Aortic smooth muscle cell (primary cell): ENCODE data around the gene MANSC4. TPM values are rescaled to one million over a fixed set of nuclear protein-coding genes. Genes with fewer than 3 reads are reported as not detected.

Source experiments
- total RNA-seq: library from RNA; depleted of rRNA; stranded (reverse); fragments of >200 nt; gene quantifications from 2 replicates; pipeline ENCODE4 v1.2.3, GENCODE V29; 2014

Gene MANSC4
- not detected in 2 replicates for total RNA-seq

DNA sequence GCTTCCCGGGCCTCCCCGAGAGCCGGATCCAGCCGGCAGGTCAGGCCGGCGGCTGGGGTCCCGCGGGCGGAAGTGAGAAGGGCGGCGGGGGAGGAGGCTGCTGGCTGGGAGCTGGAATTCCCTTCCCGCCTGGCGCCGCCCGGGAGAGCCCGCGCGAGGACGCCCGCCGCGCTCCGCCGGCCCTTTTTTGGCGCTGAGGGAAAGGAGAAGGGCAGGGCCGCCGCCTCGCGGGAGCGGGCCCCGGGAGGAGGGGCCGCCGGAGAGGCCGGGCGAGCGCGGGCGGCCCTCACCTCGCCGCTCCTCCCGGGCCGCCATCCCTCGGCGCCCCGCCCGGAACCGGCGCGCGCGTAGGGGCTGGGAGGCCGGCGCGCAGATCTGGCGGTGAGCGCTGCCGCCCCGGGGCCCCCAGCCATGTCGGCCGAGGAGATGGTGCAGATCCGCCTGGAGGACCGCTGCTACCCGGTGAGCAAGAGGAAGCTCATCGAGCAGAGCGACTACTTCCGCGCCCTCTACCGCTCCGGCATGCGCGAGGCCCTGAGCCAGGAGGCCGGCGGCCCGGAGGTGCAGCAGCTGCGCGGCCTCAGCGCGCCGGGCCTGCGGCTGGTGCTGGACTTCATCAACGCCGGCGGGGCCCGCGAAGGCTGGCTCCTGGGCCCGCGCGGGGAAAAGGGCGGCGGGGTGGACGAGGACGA, at the start of gene MANSC4, which contains the start of gene KLHL42:
MANSC4 (minus strand) TSS at position 317 of the 692 bp plus-strand sequence. CDS start 8,960 bp downstream, outside the sequence.
KLHL42 (plus strand) TSS at position 314 of the 692 bp plus-strand sequence; CDS start at position 412, 98 bp downstream.

Other genes starting within 250 kb of the MANSC4 start
- gene REP15, start 83.8 kb downstream of the MANSC4 start, total RNA-seq: 1.3 and 2.7 TPM in 2 replicates
- gene MRPS35, start 69.4 kb downstream of the MANSC4 start, total RNA-seq: 39.0 and 41.1 TPM in 2 replicates
- gene KLHL42, start within 50 bp of the MANSC4 start, total RNA-seq: 28.8 and 35.9 TPM in 2 replicates
- gene PTHLH, start 192.5 kb upstream of the MANSC4 start, total RNA-seq: 6.0 and 15.5 TPM in 2 replicates